ENCODE results near the gene YY1AP1.
"Not testable (repeated sequence)": the region's sequence is repeated elsewhere in the genome, so short reads cannot be mapped to it uniquely, and the experiment has no call there.

The YY1AP1 gene

DNA sequence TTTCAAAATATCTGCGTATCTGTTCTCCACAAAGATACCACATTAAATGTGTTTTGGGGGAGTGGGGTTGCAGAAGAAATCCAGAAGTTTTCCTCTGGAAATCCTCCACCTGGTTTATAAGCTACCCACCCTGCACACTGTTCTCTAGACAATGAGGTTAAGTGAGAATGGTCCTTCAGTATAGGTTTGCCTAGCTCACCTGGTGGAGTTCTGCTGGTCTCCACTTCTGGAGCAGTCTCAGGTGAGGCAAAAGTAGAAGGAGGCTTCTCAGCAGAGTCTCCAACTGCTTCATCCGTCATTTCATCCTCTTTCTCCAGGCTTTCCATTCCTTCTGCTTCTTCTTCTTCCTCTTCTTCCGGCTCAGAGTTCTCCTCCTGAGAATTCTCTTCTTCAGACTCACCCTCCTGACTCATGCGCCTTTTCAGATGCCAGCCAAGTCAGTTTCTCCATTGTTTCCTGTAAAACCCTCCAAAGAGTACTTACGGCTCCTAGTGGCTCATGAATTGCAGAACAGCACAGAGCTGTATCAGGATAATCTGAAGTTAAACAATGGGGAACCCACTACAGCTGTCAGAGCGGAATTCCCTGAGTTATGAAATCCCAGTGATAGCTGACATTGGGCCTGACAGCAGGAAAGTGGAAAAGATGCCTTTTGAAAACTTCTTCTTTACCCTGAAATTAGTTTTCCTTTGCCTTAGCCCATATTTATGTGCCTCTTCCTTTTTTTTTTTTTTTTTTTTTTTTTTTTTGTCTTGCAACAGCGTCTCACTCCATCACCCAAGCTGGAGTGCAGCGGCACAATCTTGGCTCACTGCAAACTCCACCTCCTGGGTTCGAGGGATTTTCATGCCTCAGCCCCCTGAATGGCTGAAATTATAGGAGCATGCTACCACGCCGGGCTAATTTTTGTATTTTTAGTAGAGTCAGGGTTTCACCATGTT, 40.1 kb downstream of the YY1AP1 start:
- WGBS, 2 experiments, result 70 to 72% methylated on average over 10 of the region's 11 CpGs
- H3K9me3 ChIP-seq (ENCODE audit: control insufficient read depth, low read length), result peaks cover under 1% of the 10 kb centered on the region
- H3K4me1 ChIP-seq (ENCODE audit: control insufficient read depth, insufficient read depth, low read length), result no peaks in the 10 kb centered on the region
- no peaks in the 10 kb centered on the region for H3K27me3 ChIP-seq (ENCODE audit: control insufficient read depth, insufficient read depth, low read length, poor library complexity, severe bottlenecking)
- H3K27ac ChIP-seq (ENCODE audit: insufficient read depth, low read depth, low read length, poor library complexity, severe bottlenecking), result no peak overlapping the region
- no peaks in the 10 kb centered on the region for H3K36me3 ChIP-seq (ENCODE audit: control insufficient read depth, insufficient read depth, low read length)
- no peak overlapping the region for H3K4me3 ChIP-seq (ENCODE audit: insufficient read depth, low read depth, low read length)

DNA sequence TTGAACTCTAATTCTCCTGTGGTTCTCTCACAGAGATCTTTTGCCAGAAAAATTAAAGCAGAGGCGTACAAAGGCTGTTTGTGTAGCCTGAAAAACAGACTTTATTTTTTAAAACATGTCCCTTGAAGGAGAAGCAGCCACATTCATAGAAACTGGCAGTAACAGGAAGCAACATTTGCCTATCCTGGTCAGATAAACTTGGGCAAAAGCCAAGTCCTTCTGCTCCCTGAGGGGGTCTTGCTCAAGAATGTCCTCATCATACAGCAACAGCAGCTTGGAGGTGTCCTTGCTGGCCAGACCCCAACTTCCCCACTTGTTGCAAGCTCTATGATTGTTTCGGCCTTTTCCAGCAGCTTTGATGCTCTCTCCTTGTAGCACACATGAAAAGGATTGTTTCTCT, 42.3 kb downstream of the YY1AP1 start:
- Histone ChIP-seq H3K27me3 (ENCODE audit: control insufficient read depth, insufficient read depth, low read length, poor library complexity, severe bottlenecking) (no peaks in the 10 kb centered on the region), H3K36me3 (ENCODE audit: control insufficient read depth, insufficient read depth, low read length) (no peaks in the 10 kb centered on the region), H3K4me3 (ENCODE audit: insufficient read depth, low read depth, low read length) (no peak overlapping the region), H3K4me1 (ENCODE audit: control insufficient read depth, insufficient read depth, low read length) (no peaks in the 10 kb centered on the region), H3K9me3 (ENCODE audit: control insufficient read depth, low read length) (peaks cover 4% of the 10 kb centered on the region), H3K27ac (ENCODE audit: insufficient read depth, low read depth, low read length, poor library complexity, severe bottlenecking) (no peak overlapping the region)
- WGBS, 2 experiments, result 94 to 98% methylated on average over 2 of the region's 2 CpGs

DNA sequence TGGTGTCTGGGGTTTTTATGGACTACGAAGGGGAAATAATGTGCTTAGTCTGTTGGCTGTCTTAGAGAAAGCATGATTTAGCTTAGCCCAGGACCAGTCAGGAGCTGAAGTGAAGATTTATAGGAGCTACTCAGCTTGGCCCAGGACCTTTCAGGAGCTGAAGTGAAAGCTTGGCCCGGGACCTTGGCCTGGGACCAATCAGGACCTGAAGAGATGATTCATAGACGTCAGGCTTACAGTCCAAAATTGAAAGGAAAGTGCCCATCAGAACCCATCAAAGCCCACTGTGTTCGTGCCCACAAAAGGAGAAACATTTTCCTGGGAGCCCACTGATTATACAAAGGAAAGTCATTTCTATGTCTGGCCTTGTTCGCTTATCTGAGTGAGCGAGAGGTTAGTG, 42.9 kb downstream of the YY1AP1 start:
- Histone ChIP-seq H3K4me3 (ENCODE audit: insufficient read depth, low read depth, low read length) (no peak overlapping the region), H3K36me3 (ENCODE audit: control insufficient read depth, insufficient read depth, low read length) (no peaks in the 10 kb centered on the region)
- WGBS, 2 experiments, result 91% methylated on average over 6 of the region's 6 CpGs

DNA sequence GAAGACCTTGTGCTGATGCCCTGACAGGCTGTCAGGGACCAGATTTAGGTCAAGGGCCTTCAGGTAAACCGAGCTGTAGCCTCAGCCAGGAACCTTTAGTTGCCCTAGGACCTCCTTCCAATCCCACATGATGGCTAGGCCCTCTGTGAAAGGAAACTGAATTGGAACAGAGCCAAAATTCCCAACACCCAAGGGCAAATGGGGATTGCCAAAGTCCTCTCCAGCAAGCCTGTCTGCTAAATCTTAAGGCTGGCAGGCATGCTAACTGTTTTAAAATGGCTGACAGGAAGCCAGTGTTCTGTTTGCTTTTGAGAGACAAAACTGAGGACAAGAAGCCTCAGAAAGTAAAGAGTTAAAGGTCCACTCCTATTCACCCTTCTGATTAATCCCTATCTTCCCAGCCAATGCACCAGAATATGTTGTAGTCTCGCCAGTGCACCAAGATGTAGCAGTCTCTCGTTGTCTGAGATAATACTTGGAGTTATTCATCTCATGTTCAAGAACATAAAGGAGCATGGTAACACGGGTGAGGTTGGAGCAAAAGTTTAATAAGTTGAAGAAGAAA, 43.5 kb downstream of the YY1AP1 start:
- Histone ChIP-seq H3K27me3 (ENCODE audit: control insufficient read depth, insufficient read depth, low read length, poor library complexity, severe bottlenecking) (no peaks in the 10 kb centered on the region), H3K9me3 (ENCODE audit: control insufficient read depth, low read length) (peaks cover 4% of the 10 kb centered on the region), H3K36me3 (ENCODE audit: control insufficient read depth, insufficient read depth, low read length) (no peaks in the 10 kb centered on the region), H3K4me3 (ENCODE audit: insufficient read depth, low read depth, low read length) (no peak overlapping the region), H3K27ac (ENCODE audit: insufficient read depth, low read depth, low read length, poor library complexity, severe bottlenecking) (no peak overlapping the region), H3K4me1 (ENCODE audit: control insufficient read depth, insufficient read depth, low read length) (no peaks in the 10 kb centered on the region)
- 89 to 90% methylated on average over 4 of the region's 4 CpGs for WGBS, 2 experiments

More for the DNA sequence above, 42.9 kb downstream of the YY1AP1 start:
- H3K27me3 ChIP-seq (ENCODE audit: control insufficient read depth, insufficient read depth, low read length, poor library complexity, severe bottlenecking), result no peaks in the 10 kb centered on the region
- no peak overlapping the region for H3K27ac ChIP-seq (ENCODE audit: insufficient read depth, low read depth, low read length, poor library complexity, severe bottlenecking)
- H3K4me1 ChIP-seq (ENCODE audit: control insufficient read depth, insufficient read depth, low read length), result no peaks in the 10 kb centered on the region
- H3K9me3 ChIP-seq (ENCODE audit: control insufficient read depth, low read length), result peaks cover 4% of the 10 kb centered on the region

DNA sequence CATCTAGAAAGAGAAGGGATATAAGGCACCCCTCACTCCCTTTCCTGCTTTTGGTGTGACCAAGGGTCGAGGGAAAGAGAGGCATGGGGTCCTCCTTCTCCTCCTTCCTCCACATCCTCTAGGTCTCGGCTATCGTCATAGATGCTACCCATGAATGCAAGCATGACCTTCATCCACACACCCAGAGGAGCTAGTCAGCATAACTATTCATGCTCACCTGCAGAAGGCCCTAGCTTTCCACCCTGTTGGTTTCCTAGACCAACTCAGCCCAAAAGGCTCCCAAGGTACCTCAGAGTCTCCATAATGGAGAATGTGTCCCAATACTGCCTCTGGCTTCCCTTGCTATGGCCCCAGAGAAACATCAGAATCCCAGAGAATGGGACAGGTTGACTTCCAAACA, 45.3 kb downstream of the YY1AP1 start:
- Histone ChIP-seq H3K36me3 (ENCODE audit: control insufficient read depth, insufficient read depth, low read length) (no peaks in the 10 kb centered on the region), H3K27ac (ENCODE audit: insufficient read depth, low read depth, low read length, poor library complexity, severe bottlenecking) (no peak overlapping the region), H3K4me1 (ENCODE audit: control insufficient read depth, insufficient read depth, low read length) (no peaks in the 10 kb centered on the region), H3K27me3 (ENCODE audit: control insufficient read depth, insufficient read depth, low read length, poor library complexity, severe bottlenecking) (no peaks in the 10 kb centered on the region), H3K9me3 (ENCODE audit: control insufficient read depth, low read length) (peaks cover 4% of the 10 kb centered on the region), H3K4me3 (ENCODE audit: insufficient read depth, low read depth, low read length) (no peak overlapping the region)
- 85 to 97% methylated on average over 3 of the region's 3 CpGs for WGBS, 2 experiments

DNA sequence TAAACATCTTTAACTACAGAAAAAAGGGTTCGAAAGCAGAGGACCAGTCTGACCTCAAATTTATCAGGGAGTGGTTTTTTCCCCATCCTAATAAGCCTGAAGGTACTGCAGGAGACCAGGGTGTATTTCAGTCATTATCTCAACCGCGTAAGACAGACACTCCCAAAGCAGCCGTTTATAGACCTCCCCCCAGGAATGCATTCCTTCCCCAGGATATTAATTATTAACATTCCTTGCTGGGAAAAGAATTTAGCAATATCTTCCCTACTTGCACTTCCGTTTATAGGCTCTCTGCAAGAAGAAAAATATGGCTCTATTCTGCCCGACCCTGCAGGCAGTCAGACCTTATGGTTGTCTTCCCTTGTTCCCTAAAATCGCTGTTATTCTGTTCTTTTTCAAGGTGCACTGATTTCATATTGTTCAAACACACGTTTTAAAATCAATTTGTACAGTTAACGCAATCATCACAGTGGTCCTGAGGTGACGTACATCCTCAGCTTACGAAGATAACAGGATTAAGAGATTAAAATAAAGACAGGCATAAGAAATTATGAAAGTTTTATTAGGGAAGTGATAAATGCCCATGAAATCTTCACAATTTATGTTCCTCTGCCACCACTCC, 45.9 kb downstream of the YY1AP1 start:
- H3K27ac ChIP-seq (ENCODE audit: insufficient read depth, low read depth, low read length, poor library complexity, severe bottlenecking); H3K36me3 ChIP-seq (ENCODE audit: control insufficient read depth, insufficient read depth, low read length); H3K4me1 ChIP-seq (ENCODE audit: control insufficient read depth, insufficient read depth, low read length); H3K9me3 ChIP-seq (ENCODE audit: control insufficient read depth, low read length); H3K4me3 ChIP-seq (ENCODE audit: insufficient read depth, low read depth, low read length); H3K27me3 ChIP-seq (ENCODE audit: control insufficient read depth, insufficient read depth, low read length, poor library complexity, severe bottlenecking): not testable (repeated sequence)
- 86 to 88% methylated on average over 11 of the region's 11 CpGs for WGBS, 2 experiments

DNA sequence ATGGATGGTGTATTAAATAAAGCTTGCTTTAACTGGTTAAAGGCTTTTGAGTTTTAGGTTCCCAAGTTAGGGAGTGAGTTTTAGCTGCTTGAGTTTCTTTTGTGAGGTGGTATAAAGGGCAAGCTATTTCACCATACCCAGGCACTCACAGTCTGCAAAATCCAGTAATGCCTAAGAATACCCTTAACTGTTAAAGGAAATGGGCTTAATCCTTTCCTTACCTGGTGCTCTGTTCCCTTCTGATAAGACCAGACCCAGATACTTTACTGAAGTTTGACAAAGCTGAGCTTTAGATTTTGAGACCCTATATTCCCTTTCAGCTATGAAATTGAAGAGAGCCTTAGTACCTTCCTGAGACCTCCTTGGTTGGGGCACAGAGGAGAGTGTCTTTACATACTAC, 48.2 kb downstream of the YY1AP1 start:
- peaks cover 4% of the 10 kb centered on the region for H3K9me3 ChIP-seq (ENCODE audit: control insufficient read depth, low read length)
- no peak overlapping the region for H3K27ac ChIP-seq (ENCODE audit: insufficient read depth, low read depth, low read length, poor library complexity, severe bottlenecking)
- no peaks in the 10 kb centered on the region for H3K36me3 ChIP-seq (ENCODE audit: control insufficient read depth, insufficient read depth, low read length)
- H3K4me1 ChIP-seq (ENCODE audit: control insufficient read depth, insufficient read depth, low read length), result no peaks in the 10 kb centered on the region
- no peaks in the 10 kb centered on the region for H3K27me3 ChIP-seq (ENCODE audit: control insufficient read depth, insufficient read depth, low read length, poor library complexity, severe bottlenecking)
- no peak overlapping the region for H3K4me3 ChIP-seq (ENCODE audit: insufficient read depth, low read depth, low read length)

DNA sequence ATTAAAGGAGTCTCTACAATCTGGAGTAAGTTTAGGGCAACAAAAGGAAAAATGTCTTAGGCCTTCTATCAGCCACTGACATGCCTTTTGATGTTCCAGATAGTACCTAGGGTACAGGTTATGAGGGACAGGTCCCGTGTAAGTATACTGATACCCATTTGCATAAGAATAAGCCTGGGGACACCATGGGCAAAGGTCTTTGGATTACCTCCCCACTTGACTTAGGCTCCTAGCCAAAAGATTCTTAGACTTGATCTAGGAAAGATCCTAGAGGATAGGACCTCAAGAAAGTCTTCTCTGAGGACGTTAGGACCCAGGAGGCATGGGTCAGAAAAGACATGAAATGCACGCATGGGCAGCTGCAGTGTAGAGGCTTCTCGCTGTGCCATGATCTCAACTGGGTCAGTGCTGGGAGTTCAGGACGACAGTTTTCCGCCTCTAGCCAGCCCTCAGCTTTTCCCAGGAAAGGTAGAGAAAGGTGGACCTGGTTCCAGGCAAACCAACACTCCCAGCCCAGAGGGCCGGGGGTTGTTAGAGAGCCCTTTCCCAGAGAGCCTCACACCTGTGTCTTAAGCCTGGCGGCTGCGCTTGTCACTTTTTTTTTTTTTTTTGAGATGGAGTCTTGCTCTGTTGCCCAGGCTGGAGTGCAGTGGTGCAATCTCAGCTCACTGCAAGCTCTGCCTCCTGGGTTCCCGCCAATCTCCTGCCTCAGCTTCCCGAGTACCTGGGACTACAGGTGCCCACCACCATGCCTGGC, 52.0 kb downstream of the YY1AP1 start:
- Histone ChIP-seq H3K4me3 (ENCODE audit: insufficient read depth, low read depth, low read length) (no peak overlapping the region), H3K4me1 (ENCODE audit: control insufficient read depth, insufficient read depth, low read length) (no peaks in the 10 kb centered on the region), H3K27me3 (ENCODE audit: control insufficient read depth, insufficient read depth, low read length, poor library complexity, severe bottlenecking) (no peaks in the 10 kb centered on the region), H3K36me3 (ENCODE audit: control insufficient read depth, insufficient read depth, low read length) (no peaks in the 10 kb centered on the region), H3K9me3 (ENCODE audit: control insufficient read depth, low read length) (no peaks in the 10 kb centered on the region), H3K27ac (ENCODE audit: insufficient read depth, low read depth, low read length, poor library complexity, severe bottlenecking) (no peak overlapping the region)
- 89 to 90% methylated on average over 11 of the region's 11 CpGs for WGBS, 2 experiments

DNA sequence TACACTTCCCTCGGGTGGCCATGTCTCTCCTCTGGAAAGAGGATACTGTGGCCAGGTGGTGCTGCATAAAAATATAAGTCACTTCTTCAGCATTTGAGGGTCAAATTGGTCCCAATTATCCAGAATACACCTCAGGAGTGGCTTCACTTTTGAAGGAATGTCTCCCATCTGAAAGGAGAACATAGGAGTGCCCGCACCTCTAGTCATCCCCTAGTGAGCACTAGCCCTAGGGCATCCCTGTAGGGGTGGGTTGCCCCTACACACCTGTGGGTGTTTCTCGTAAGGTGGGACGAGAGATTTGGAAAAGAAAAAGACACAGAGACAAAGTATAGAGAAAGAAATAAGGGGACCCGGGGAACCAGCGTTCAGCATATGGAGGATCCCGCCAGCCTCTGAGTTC, 62.1 kb downstream of the YY1AP1 start:
- WGBS, 2 experiments, result 94 to 97% methylated on average over 1 to 3 of the region's 7 CpGs
- not testable (repeated sequence) for H3K4me3 ChIP-seq (ENCODE audit: insufficient read depth, low read depth, low read length); H3K36me3 ChIP-seq (ENCODE audit: control insufficient read depth, insufficient read depth, low read length); H3K27ac ChIP-seq (ENCODE audit: insufficient read depth, low read depth, low read length, poor library complexity, severe bottlenecking); H3K4me1 ChIP-seq (ENCODE audit: control insufficient read depth, insufficient read depth, low read length); H3K9me3 ChIP-seq (ENCODE audit: control insufficient read depth, low read length); H3K27me3 ChIP-seq (ENCODE audit: control insufficient read depth, insufficient read depth, low read length, poor library complexity, severe bottlenecking)

DNA sequence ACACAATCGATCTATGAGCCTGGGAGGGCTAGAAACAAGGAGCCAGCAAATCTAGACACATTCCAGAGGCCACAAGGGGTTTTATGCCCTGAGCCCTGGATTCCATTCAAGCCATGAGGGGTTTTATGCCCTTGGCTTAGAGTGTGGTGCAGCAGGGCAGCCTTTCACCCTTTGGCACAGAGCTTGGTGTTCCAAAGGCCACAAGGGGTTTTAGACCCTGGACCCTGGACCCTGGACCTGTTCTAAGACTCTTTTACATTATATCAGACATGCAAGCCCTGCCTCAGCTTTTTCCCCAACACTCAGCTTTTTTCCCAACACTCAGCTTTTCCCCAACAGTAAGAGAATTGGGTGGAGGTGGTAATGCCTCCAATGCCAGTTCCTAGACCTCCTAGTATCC, 65.2 kb downstream of the YY1AP1 start:
- H3K36me3 ChIP-seq (ENCODE audit: control insufficient read depth, insufficient read depth, low read length), result no peaks in the 10 kb centered on the region
- H3K9me3 ChIP-seq (ENCODE audit: control insufficient read depth, low read length), result no peaks in the 10 kb centered on the region
- no peaks in the 10 kb centered on the region for H3K4me1 ChIP-seq (ENCODE audit: control insufficient read depth, insufficient read depth, low read length)
- no peak overlapping the region for H3K27ac ChIP-seq (ENCODE audit: insufficient read depth, low read depth, low read length, poor library complexity, severe bottlenecking)
- no peak overlapping the region for H3K4me3 ChIP-seq (ENCODE audit: insufficient read depth, low read depth, low read length)
- WGBS, 2 experiments, result 90 to 100% methylated on average over 1 of the region's 1 CpG
- no peaks in the 10 kb centered on the region for H3K27me3 ChIP-seq (ENCODE audit: control insufficient read depth, insufficient read depth, low read length, poor library complexity, severe bottlenecking)

Measured in ectodermal cell (in vitro differentiated cells).